ENCODE results near the gene CAMKK1. TPM values are rescaled to one million over a fixed set of nuclear protein-coding genes. Genes with fewer than 3 reads are reported as not detected.

Gene CAMKK1
- polyA plus RNA-seq, 2 of the 4 experiments (the other 2 are of a cell fraction): 6.9 to 14.8 TPM

DNA sequence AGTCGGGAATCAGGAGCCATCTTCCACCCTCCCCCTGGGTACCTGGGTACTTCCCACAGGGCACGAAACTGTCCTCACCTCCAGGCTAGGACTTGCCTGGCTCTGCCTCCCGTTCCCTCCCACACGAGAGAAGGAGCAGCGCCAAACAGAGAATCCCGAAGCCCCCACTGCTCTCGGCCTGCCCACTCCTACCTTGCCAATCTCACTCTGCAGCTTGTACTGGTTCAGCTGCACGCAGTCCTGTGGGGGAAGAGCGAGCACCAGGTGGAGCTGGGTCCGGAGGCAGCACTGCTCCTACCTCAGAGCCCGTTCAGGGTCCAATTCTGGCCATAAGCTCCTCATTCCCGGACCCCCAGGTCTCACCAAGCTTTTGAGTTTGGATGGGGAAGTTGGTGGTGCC lies 8.7 kb downstream of the CAMKK1 start:
- ChIA-PET POLR2A (no interaction called here), CTCF (interaction anchor here (0.9 to 11.0 kb wide), 10 partner anchors 9 to 150 kb away, joined by 3 to 101 read pairs (median 4); partner anchors contain the start of genes NCBP3 and P2RX1)
- Histone ChIP-seq H3K4me1 (peaks cover 37% of the 10 kb centered on the region), H3K27ac (no peak overlapping the region), H3K4me3 (no peak overlapping the region), H3K4me2 (no peak overlapping the region), H3K9me3 (no peaks in the 10 kb centered on the region)
- FAIRE-seq (no peak), DNase-seq (ENCODE audit: low read depth in 1 of 2, low spot score in 1 of 2) (no peak), ATAC-seq (no peak)
- WGBS (ENCODE audit: missing lambda C conversion rate): 83% methylated on average over 12 of the region's 12 CpGs
- TF ChIP-seq SMC3 (IDR thresholded peaks at IDR 0.05) (no peak), GATA3 (IDR thresholded peaks at IDR 0.05; ENCODE audit: borderline replicate concordance) (no peak), CEBPB (IDR thresholded peaks at IDR 0.05) (no peak)
- TF ChIP-seq, protein P1, sequence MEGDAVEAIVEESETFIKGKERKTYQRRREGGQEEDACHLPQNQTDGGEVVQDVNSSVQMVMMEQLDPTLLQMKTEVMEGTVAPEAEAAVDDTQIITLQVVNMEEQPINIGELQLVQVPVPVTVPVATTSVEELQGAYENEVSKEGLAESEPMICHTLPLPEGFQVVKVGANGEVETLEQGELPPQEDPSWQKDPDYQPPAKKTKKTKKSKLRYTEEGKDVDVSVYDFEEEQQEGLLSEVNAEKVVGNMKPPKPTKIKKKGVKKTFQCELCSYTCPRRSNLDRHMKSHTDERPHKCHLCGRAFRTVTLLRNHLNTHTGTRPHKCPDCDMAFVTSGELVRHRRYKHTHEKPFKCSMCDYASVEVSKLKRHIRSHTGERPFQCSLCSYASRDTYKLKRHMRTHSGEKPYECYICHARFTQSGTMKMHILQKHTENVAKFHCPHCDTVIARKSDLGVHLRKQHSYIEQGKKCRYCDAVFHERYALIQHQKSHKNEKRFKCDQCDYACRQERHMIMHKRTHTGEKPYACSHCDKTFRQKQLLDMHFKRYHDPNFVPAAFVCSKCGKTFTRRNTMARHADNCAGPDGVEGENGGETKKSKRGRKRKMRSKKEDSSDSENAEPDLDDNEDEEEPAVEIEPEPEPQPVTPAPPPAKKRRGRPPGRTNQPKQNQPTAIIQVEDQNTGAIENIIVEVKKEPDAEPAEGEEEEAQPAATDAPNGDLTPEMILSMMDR (IDR thresholded peaks at IDR 0.05): no peak
- TF ChIP-seq, protein P2, sequence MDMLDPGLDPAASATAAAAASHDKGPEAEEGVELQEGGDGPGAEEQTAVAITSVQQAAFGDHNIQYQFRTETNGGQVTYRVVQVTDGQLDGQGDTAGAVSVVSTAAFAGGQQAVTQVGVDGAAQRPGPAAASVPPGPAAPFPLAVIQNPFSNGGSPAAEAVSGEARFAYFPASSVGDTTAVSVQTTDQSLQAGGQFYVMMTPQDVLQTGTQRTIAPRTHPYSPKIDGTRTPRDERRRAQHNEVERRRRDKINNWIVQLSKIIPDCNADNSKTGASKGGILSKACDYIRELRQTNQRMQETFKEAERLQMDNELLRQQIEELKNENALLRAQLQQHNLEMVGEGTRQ (IDR thresholded peaks at IDR 0.05): no peak

DNA sequence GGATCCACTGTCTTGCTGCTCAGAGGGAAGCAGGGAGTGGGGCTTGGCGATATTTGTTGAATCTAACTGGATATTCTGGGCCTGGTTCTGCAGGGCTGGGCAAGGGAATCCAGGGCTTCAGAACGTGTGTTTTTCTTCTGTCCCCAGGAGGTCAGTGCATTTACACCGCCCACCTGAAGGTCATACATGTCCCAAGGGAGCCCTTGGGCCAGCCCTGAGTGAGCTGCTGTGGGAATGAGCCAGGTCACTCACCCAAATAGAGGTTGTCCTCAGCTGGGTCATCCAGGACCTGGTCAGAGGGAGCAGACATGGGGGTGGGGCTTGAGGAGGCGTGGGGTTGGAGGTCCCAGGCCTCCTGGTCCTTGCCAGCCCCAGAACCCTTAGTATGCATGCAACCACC lies 10.6 kb downstream of the CAMKK1 start:
- no peak for FAIRE-seq
- DNase-seq (ENCODE audit: low read depth in 1 of 2, low spot score in 1 of 2): no peak
- WGBS (ENCODE audit: missing lambda C conversion rate): 48% methylated on average over 4 of the region's 4 CpGs
- H3K4me1 ChIP-seq: peaks cover 18% of the 10 kb centered on the region
- TF ChIP-seq, protein P3, sequence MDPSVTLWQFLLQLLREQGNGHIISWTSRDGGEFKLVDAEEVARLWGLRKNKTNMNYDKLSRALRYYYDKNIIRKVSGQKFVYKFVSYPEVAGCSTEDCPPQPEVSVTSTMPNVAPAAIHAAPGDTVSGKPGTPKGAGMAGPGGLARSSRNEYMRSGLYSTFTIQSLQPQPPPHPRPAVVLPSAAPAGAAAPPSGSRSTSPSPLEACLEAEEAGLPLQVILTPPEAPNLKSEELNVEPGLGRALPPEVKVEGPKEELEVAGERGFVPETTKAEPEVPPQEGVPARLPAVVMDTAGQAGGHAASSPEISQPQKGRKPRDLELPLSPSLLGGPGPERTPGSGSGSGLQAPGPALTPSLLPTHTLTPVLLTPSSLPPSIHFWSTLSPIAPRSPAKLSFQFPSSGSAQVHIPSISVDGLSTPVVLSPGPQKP (IDR thresholded peaks at IDR 0.05; ENCODE audit: low read depth, low read length): no peak
- no peak overlapping the region for H3K4me3 ChIP-seq
- H3K27ac ChIP-seq: no peak overlapping the region
- ATAC-seq: no peak
- H3K4me2 ChIP-seq: no peak overlapping the region
- no peaks in the 10 kb centered on the region for H3K9me3 ChIP-seq
- ChIA-PET CTCF (interaction anchor here (0.6 to 11.0 kb wide), 6 partner anchors 10 to 145 kb away, joined by 3 to 101 read pairs (median 6); partner anchors contain the start of gene CAMKK1), POLR2A (no interaction called here)

DNA sequence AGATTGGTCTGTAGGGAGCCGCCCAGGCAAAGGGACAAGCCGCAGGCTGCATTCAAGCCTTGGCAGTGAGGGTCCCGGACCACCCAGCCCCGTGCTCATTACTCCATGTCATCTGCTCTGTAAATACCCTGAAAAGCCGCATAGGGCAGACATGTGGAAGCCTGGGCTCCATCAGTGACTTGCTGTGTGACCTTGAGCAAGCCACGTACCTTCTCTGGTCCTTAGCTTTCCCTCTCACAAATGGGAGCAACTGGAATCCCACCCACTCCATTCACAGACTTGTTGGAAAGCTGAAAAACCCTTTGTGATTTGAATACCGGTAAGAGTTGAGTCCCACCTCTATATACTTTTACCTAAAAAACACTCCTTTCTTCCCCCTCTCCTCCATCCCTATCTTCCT lies 11.9 kb downstream of the CAMKK1 start:
- FAIRE-seq (no peak), DNase-seq (ENCODE audit: low read depth in 1 of 2, low spot score in 1 of 2) (no peak), ATAC-seq (no peak)
- Histone ChIP-seq H3K27ac (no peak overlapping the region), H3K4me1 (peaks cover 5% of the 10 kb centered on the region), H3K9me3 (no peaks in the 10 kb centered on the region), H3K4me3 (no peak overlapping the region), H3K4me2 (no peak overlapping the region)
- CTCF ChIA-PET: interaction anchor here (0.5 to 11.0 kb wide), 5 partner anchors 9 to 155 kb away, joined by 3 to 101 read pairs (median 11); no protein-coding TSS in a partner anchor
- POLR2A ChIA-PET: no interaction called here
- WGBS (ENCODE audit: missing lambda C conversion rate): 83% methylated on average over 7 of the region's 7 CpGs
- TF ChIP-seq NPAS2 (CRISPR knock-in tag; IDR thresholded peaks at IDR 0.05; ENCODE audit: borderline replicate concordance): no peak
- no peak for TF ChIP-seq EHF (CRISPR knock-in tag; IDR thresholded peaks at IDR 0.05)
- TF ChIP-seq CEBPB (IDR thresholded peaks at IDR 0.05): no peak
- peak; percentile 33 for TF ChIP-seq ZFP36 (IDR thresholded peaks at IDR 0.05; ENCODE audit: borderline replicate concordance, partially characterized antibody)

DNA sequence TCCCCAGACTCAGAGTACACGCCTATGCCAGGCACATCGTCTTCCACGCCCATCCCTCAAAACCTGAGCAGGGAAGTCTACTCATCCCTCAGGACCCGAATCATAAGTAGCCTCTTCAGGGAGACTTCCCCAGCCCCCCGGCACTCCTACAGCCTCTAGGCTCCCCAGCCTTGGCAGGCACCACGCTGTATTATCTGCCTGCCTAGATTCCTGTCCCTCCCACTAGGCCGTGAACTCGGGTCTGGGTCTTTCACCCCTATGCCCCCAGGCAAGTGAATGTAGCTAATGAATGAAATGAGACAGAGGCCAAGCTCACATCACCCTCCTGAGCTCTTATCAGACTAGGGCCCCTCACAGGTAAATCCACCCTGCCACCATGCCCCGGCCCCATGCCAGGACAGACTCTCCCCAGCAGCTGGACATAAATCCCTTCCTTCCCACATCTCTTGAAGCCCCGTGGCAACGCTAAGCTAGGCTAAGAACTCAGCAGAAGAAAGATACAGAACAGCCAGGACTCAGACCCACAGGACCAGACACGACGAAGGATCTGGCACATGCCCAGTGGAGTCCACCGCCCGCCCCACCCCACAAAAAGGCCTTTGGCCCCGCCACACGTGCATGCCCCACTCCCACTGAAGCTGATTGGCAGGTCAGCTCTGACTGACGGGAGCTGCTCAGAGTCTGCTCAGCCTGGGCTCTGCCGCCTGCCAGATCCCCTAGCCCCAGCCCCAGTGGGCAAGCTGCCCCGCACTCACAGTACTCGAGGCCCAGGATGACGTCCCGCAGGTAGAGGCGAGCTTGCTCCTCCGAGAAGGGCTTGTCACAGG lies 13.0 kb downstream of the CAMKK1 start:
- CTCF ChIA-PET: interaction anchor here (0.6 to 11.0 kb wide), 12 partner anchors 10 to 171 kb away, joined by 3 to 101 read pairs (median 4); partner anchors contain the start of gene NCBP3
- no peak for DNase-seq (ENCODE audit: low read depth in 1 of 2, low spot score in 1 of 2)
- Histone ChIP-seq H3K4me1 (no peaks in the 10 kb centered on the region), H3K27ac (no peak overlapping the region), H3K9me3 (no peaks in the 10 kb centered on the region), H3K4me3 (no peak overlapping the region), H3K4me2 (no peak overlapping the region)
- ATAC-seq: peak in 1 of 2 experiments; percentile 10; a peak in 1 of 6 replicates
- no peak for FAIRE-seq
- POLR2A ChIA-PET: interaction anchor here (1.1 kb wide), 1 partner anchor 10 kb away, joined by 3 read pairs; no protein-coding TSS in a partner anchor
- TF ChIP-seq, protein P4, sequence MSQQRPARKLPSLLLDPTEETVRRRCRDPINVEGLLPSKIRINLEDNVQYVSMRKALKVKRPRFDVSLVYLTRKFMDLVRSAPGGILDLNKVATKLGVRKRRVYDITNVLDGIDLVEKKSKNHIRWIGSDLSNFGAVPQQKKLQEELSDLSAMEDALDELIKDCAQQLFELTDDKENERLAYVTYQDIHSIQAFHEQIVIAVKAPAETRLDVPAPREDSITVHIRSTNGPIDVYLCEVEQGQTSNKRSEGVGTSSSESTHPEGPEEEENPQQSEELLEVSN (IDR thresholded peaks at IDR 0.05; ENCODE audit: borderline replicate concordance, low read depth): no peak
- TF ChIP-seq CEBPB (IDR thresholded peaks at IDR 0.05): no peak
- TF ChIP-seq KDM5A (IDR thresholded peaks at IDR 0.05): no peak
- no peak for TF ChIP-seq EHMT2 (IDR thresholded peaks at IDR 0.05; ENCODE audit: low read depth)
- TF ChIP-seq, protein P3 (IDR thresholded peaks at IDR 0.05; ENCODE audit: low read depth, low read length): no peak
- WGBS (ENCODE audit: missing lambda C conversion rate): 95% methylated on average over 20 of the region's 25 CpGs
